ENCODE data around the gene PLD5.

PLD5 gene

DNA sequence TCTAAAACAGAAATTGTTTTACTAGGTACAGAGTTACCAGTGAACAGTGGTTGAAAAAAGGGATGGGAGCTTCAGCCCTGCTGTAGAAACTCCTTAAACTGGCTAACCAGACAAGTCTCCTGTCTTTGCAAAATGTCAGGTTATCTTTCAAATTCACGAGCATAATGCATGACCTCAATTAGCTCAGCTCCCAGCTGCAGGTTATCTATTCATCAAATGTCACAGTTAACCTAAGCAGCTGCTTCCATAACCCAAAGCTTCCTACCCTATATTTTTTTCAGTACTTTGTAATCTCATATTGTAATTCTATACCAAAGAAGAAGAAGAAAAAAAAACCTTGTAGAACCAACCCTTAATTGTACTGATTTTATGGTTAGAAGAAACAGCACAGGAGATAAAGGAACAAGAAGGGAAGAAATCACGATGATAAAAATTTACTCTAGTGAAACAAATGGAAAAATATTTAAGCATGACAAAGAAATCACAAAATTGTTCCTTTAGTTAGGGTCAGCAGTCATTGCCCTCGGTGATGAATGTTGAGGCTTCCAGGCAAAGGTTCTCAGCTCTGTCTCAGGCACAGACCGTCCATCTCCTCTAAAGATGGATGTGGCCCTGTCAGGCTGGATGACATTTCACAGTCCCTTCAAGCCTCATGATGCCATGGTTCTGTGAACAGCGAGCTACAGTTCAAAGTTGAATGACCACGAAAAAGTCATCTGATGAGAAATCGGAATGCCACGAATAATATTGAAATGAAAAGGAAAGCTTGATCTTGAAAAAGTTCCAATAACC, 95.9 kb downstream of the PLD5 start:
- TF ChIP-seq, protein P1, sequence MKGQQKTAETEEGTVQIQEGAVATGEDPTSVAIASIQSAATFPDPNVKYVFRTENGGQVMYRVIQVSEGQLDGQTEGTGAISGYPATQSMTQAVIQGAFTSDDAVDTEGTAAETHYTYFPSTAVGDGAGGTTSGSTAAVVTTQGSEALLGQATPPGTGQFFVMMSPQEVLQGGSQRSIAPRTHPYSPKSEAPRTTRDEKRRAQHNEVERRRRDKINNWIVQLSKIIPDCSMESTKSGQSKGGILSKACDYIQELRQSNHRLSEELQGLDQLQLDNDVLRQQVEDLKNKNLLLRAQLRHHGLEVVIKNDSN (IDR thresholded peaks at IDR 0.05) = no peak
- TF ChIP-seq CREB1 (IDR thresholded peaks at IDR 0.05; ENCODE audit: low read depth) (no peak), CEBPB (IDR thresholded peaks at IDR 0.05) (no peak), EGR1 (IDR thresholded peaks at IDR 0.05) (no peak), TEAD4 (IDR thresholded peaks at IDR 0.05) (no peak), FOXM1 (IDR thresholded peaks at IDR 0.05; ENCODE audit: borderline replicate concordance, low read depth) (no peak), EP300 (IDR thresholded peaks at IDR 0.05; ENCODE audit: borderline replicate concordance) (no peak), NFIC (IDR thresholded peaks at IDR 0.05) (no peak), RAD21 (IDR thresholded peaks at IDR 0.05; ENCODE audit: low read depth) (no peak), TCF12 (IDR thresholded peaks at IDR 0.05; ENCODE audit: low read depth) (no peak), ZBTB7A (IDR thresholded peaks at IDR 0.05; ENCODE audit: low read depth) (no peak), TAF1 (IDR thresholded peaks at IDR 0.05; ENCODE audit: low read depth) (no peak), YY1 (IDR thresholded peaks at IDR 0.05; ENCODE audit: low read depth) (no peak)
- TF ChIP-seq, protein P2, sequence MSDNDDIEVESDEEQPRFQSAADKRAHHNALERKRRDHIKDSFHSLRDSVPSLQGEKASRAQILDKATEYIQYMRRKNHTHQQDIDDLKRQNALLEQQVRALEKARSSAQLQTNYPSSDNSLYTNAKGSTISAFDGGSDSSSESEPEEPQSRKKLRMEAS (IDR thresholded peaks at IDR 0.05) = no peak
- TF ChIP-seq, protein P3, sequence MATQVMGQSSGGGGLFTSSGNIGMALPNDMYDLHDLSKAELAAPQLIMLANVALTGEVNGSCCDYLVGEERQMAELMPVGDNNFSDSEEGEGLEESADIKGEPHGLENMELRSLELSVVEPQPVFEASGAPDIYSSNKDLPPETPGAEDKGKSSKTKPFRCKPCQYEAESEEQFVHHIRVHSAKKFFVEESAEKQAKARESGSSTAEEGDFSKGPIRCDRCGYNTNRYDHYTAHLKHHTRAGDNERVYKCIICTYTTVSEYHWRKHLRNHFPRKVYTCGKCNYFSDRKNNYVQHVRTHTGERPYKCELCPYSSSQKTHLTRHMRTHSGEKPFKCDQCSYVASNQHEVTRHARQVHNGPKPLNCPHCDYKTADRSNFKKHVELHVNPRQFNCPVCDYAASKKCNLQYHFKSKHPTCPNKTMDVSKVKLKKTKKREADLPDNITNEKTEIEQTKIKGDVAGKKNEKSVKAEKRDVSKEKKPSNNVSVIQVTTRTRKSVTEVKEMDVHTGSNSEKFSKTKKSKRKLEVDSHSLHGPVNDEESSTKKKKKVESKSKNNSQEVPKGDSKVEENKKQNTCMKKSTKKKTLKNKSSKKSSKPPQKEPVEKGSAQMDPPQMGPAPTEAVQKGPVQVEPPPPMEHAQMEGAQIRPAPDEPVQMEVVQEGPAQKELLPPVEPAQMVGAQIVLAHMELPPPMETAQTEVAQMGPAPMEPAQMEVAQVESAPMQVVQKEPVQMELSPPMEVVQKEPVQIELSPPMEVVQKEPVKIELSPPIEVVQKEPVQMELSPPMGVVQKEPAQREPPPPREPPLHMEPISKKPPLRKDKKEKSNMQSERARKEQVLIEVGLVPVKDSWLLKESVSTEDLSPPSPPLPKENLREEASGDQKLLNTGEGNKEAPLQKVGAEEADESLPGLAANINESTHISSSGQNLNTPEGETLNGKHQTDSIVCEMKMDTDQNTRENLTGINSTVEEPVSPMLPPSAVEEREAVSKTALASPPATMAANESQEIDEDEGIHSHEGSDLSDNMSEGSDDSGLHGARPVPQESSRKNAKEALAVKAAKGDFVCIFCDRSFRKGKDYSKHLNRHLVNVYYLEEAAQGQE (IDR thresholded peaks at IDR 0.05; ENCODE audit: low read depth) = no peak

DNA sequence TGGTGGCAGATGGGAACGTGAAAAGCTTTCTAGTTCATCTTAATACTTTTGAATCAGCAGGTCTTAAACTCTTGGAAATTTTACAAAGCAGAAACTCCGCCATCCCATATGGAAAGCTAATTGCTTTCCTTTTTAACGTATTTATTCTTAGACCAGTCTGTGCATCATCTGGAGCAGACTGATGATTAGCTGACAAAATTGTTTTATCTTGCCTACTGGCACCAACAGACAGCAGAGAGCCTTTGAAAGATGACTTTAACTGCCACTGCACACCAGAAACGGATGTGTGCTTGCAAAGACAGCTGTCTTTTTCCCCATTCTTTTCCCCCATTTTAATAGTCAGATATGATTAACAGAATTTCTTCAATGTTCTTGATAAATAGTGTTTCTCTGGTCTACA, 97.0 kb downstream of the PLD5 start:
- TF ChIP-seq EP300 (IDR thresholded peaks at IDR 0.05; ENCODE audit: borderline replicate concordance) (no peak), YY1 (IDR thresholded peaks at IDR 0.05; ENCODE audit: low read depth) (no peak), NFIC (IDR thresholded peaks at IDR 0.05) (no peak), CREB1 (IDR thresholded peaks at IDR 0.05; ENCODE audit: low read depth) (no peak), TAF1 (IDR thresholded peaks at IDR 0.05; ENCODE audit: low read depth) (no peak), ZBTB7A (IDR thresholded peaks at IDR 0.05; ENCODE audit: low read depth) (no peak), FOXM1 (IDR thresholded peaks at IDR 0.05; ENCODE audit: borderline replicate concordance, low read depth) (no peak), RAD21 (IDR thresholded peaks at IDR 0.05; ENCODE audit: low read depth) (no peak), EGR1 (IDR thresholded peaks at IDR 0.05) (no peak), TCF12 (IDR thresholded peaks at IDR 0.05; ENCODE audit: low read depth) (no peak), CEBPB (IDR thresholded peaks at IDR 0.05) (no peak), TEAD4 (IDR thresholded peaks at IDR 0.05) (no peak)
- TF ChIP-seq, protein P2 (IDR thresholded peaks at IDR 0.05) = no peak
- TF ChIP-seq, protein P3 (IDR thresholded peaks at IDR 0.05; ENCODE audit: low read depth) = no peak
- TF ChIP-seq, protein P1 (IDR thresholded peaks at IDR 0.05) = no peak

DNA sequence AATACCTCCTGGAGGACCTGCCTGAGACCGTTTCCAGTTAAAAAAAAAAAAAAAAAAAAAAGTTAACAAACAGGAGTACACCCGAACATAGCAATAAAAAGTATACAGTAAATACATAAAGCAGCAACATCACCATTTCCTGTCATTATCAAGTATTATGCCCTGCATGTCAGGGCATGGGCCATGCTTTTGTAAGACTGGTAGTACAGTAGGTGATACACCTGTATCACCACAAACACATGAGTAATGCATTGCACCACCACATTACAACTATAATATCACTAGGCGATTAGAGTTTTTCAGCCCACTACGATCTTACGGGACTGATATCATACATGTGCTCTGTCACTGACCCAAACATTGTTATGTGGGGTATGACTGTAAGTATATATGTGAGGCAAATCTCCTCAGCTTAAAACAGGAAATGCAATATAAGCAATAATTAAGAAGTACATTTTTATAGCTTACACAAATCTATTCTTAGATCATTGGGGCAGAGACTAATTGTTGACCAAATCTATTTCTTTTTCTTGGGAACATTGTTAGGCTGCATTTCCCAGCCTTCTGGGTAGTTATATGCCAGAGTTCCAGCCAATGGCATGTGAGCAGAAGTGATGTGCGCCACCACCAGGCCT, 98.1 kb downstream of the PLD5 start:
- TF ChIP-seq TAF1 (IDR thresholded peaks at IDR 0.05; ENCODE audit: low read depth) (no peak), CEBPB (IDR thresholded peaks at IDR 0.05) (no peak), TEAD4 (IDR thresholded peaks at IDR 0.05) (no peak)

DNA sequence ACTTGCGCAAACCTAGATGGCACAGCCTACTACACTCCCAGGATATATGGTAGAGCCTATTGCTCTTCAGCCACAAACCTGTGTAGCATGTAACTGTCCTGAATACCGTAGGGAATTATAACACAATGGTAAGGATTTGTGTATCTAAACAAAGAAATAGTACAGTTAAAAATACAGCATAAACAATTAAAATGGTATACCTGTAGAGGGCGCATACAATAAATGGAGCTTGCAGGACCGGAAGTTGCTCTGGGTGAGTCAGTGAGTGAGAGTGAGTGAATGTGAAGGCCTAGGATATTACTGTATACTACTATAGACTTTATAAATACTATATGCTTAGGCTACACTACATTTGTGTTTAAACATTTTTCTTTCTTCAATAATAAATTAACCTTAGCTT, 99.3 kb downstream of the PLD5 start:
- TF ChIP-seq, protein P3 (IDR thresholded peaks at IDR 0.05; ENCODE audit: low read depth) = no peak
- no peak for TF ChIP-seq CREB1 (IDR thresholded peaks at IDR 0.05; ENCODE audit: low read depth)
- TF ChIP-seq, protein P2 (IDR thresholded peaks at IDR 0.05) = no peak
- no peak for TF ChIP-seq NFIC (IDR thresholded peaks at IDR 0.05)
- TF ChIP-seq EGR1 (IDR thresholded peaks at IDR 0.05) = no peak
